Suprapubic skin (tissue), 4 donors: Measurements from ENCODE around the gene NYAP2. TPM values are rescaled to one million over a fixed set of nuclear protein-coding genes. Genes with fewer than 3 reads are reported as not detected.

ENCODE experiments used
- DNase-seq, 2 donors: peaks; one replicate each; pipeline ENCODE4 v3.0.0-alpha.2; 2019; ENCODE audit warnings: low spot score in 2 of 2
- H3K27ac ChIP-seq: fragments of 200-600 bp; sonication (generic); one replicate; pipeline ENCODE4 v1.5.1; 2019
- H3K27me3 ChIP-seq: fragments of 200-600 bp; sonication (generic); one replicate; pipeline ENCODE4 v1.5.1; 2019
- H3K36me3 ChIP-seq: fragments of 200-600 bp; sonication (generic); one replicate; pipeline ENCODE4 v1.5.1; 2019
- H3K4me1 ChIP-seq: fragments of 200-600 bp; sonication (generic); one replicate; pipeline ENCODE4 v1.5.1; 2019
- H3K4me3 ChIP-seq: fragments of 200-600 bp; sonication (generic); one replicate; pipeline ENCODE4 v1.5.1; 2019; ENCODE audit warnings: mild to moderate bottlenecking
- H3K9me3 ChIP-seq: fragments of 200-600 bp; sonication (generic); one replicate; pipeline ENCODE4 v1.5.1; 2019
- EP300 ChIP-seq: sonication (generic); formaldehyde crosslinking; IDR thresholded peaks from one replicate; pipeline ENCODE4 v1.6.1; 2017; ENCODE audit warnings: antibody characterized with exemption
- POLR2A ChIP-seq, 2 donors: fragments of 450-650 bp; IDR thresholded peaks; one replicate each; pipeline ENCODE4 v1.6.1; 2017; ENCODE audit warnings: antibody characterized with exemption in 2 of 2, mild to moderate bottlenecking in 2 of 2, moderate library complexity in 2 of 2
- POLR2AphosphoS5 ChIP-seq, 3 donors: sonication (generic); formaldehyde crosslinking; IDR thresholded peaks; one replicate each; pipeline ENCODE4 v1.6.1; 2017; ENCODE audit warnings: antibody characterized with exemption in 3 of 3
- WGBS: methylation state at CpG from one replicate; pipeline ENCODE4 v1.1.5; 2018; 5-methylcytosine and 5-hydroxymethylcytosine counted together
- total RNA-seq, 4 donors: library from RNA; depleted of rRNA; stranded (reverse); fragments of >200 nt; gene quantifications; one replicate each; pipeline ENCODE4 v1.1.0, GENCODE V29; 2016
- TF ChIP-seq, protein P1 (sequence below), 2 donors: fragments of 200-600 bp in 1 of 2; fragments of 450-650 bp in 1 of 2; sonication (generic) in 1 of 2; IDR thresholded peaks; one replicate each; pipeline ENCODE4 v1.5.1; 2016 to 2019; ENCODE audit warnings: antibody characterized with exemption in 2 of 2, mild to moderate bottlenecking in 1 of 2, moderate library complexity in 1 of 2

The NYAP2 gene
- total RNA-seq, 4 donors from 2014 or later: 0.11 TPM; not detected in 3

DNA sequence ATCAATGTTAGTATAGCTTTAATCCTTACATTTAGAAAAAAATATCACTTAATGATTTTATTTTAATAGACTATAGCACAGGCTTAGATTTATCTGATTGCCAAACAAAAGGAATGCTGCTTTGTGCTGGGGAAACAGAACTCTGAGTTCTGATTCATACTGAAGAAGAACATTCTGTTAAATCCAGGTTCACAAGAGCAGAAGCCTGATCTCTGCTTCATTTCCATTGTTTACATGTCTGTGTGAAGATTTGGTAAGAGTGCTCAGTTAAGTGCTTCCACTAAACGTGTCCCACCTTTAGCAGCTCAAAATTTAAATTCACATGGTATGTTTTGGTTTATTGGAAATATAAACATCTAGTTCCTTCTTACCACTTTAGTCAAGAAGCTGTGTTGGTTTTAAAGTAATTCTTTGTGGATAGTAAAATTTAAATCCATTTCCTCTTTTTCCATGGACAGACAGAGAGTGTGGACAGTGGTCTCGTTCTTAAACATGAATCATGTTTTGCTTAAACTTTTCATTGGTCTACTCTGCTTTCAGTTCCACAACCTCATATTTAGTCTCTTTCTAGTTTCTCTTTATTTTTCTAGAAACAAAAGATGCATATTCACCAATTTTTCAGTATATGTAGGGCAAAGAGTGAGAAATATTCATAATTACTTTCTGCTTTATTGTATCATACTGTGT lies 59.1 kb downstream of the NYAP2 start:
- no peaks in the 10 kb centered on the region for H3K27me3 ChIP-seq
- DNase-seq: no peak
- 54% methylated on average over 2 of the region's 2 CpGs for WGBS
- no peaks in the 10 kb centered on the region for H3K4me1 ChIP-seq
- TF ChIP-seq POLR2A (IDR thresholded peaks at IDR 0.05): no peak
- TF ChIP-seq, protein P1, sequence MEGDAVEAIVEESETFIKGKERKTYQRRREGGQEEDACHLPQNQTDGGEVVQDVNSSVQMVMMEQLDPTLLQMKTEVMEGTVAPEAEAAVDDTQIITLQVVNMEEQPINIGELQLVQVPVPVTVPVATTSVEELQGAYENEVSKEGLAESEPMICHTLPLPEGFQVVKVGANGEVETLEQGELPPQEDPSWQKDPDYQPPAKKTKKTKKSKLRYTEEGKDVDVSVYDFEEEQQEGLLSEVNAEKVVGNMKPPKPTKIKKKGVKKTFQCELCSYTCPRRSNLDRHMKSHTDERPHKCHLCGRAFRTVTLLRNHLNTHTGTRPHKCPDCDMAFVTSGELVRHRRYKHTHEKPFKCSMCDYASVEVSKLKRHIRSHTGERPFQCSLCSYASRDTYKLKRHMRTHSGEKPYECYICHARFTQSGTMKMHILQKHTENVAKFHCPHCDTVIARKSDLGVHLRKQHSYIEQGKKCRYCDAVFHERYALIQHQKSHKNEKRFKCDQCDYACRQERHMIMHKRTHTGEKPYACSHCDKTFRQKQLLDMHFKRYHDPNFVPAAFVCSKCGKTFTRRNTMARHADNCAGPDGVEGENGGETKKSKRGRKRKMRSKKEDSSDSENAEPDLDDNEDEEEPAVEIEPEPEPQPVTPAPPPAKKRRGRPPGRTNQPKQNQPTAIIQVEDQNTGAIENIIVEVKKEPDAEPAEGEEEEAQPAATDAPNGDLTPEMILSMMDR (IDR thresholded peaks at IDR 0.05): no peak
- no peak overlapping the region for H3K27ac ChIP-seq
- no peaks in the 10 kb centered on the region for H3K9me3 ChIP-seq
- H3K4me3 ChIP-seq: no peak overlapping the region
- H3K36me3 ChIP-seq: no peaks in the 10 kb centered on the region

DNA sequence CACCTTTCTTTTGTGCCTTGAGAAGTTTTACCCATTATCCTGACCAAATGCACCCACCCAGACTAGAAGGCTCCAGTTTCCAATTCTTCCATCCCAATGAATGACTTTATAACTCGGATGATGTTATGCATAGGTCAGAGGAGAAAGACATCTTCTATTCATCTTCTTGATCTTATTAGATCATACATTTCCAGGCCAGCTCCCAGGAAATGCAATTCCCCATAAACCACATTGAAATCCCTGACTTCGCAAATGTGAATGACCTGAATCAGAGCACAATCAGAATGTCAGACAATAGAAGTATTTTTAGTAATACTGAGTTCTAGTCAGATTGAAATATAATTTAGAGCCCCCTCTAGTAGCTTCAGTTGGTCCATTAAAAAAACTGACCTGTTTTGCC lies 62.9 kb downstream of the NYAP2 start:
- DNase-seq: no peak
- 81% methylated on average over 2 of the region's 2 CpGs for whole genome bisulfite sequencing
- TF ChIP-seq EP300 (no peak), POLR2AphosphoS5 (IDR thresholded peaks at IDR 0.05) (no peak), POLR2A (IDR thresholded peaks at IDR 0.05) (no peak)
- TF ChIP-seq, protein P1 (IDR thresholded peaks at IDR 0.05): no peak
- H3K9me3 ChIP-seq: no peaks in the 10 kb centered on the region
- no peaks in the 10 kb centered on the region for H3K36me3 ChIP-seq
- H3K27me3 ChIP-seq: no peaks in the 10 kb centered on the region
- H3K4me1 ChIP-seq: no peaks in the 10 kb centered on the region
- H3K4me3 ChIP-seq: no peak overlapping the region
- no peak overlapping the region for H3K27ac ChIP-seq

DNA sequence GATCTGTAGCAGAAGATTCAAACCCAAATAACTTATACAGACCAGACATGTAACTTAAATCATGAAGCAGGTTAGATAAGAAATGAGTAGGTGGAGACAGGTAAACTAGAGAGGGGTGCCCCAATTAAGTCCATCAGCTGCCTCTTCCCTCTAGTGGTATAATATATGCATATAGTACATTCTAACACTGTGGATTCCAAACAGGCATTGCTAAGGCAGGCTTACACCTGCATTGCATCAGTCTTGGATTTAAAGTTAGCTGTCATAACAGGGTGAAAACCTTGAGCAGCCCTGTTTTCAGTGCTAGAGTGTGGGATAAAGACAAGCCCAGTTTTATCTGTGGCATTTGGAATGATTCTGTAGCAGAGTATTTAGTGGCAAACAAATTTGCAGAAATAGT lies 63.4 kb downstream of the NYAP2 start:
- Histone ChIP-seq H3K4me3 (no peak overlapping the region), H3K36me3 (no peaks in the 10 kb centered on the region), H3K4me1 (no peaks in the 10 kb centered on the region), H3K27ac (no peak overlapping the region), H3K27me3 (no peaks in the 10 kb centered on the region), H3K9me3 (no peaks in the 10 kb centered on the region)
- DNase-seq: no peak
- no peak for TF ChIP-seq POLR2A (IDR thresholded peaks at IDR 0.05)
- TF ChIP-seq POLR2AphosphoS5 (IDR thresholded peaks at IDR 0.05): no peak
- no peak for TF ChIP-seq EP300
- TF ChIP-seq, protein P1 (IDR thresholded peaks at IDR 0.05): no peak

DNA sequence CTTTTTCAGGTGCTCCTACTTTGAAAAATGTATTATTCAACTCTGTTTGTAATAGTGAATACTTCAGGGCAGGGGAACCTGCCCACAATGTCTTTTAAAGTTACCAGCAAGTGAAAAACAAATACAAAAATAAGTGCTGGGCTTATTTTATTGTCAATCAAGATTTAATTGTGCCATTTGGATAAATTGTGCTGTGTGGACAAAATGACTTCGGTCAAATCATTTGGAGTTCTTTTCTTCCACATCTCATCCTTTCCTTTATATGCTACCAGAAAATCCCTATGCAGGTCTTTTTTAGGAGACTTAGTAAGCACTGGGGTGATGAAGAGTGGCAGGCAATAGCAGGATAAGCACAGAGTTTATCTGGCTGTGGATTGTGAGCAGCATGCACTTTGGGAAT lies 63.9 kb downstream of the NYAP2 start:
- no peak overlapping the region for H3K4me3 ChIP-seq
- DNase-seq: no peak
- no peak overlapping the region for H3K27ac ChIP-seq
- H3K27me3 ChIP-seq: no peaks in the 10 kb centered on the region
- H3K36me3 ChIP-seq: no peaks in the 10 kb centered on the region
- H3K4me1 ChIP-seq: no peaks in the 10 kb centered on the region
- WGBS: 89% methylated on average over 1 of the region's 1 CpG
- no peak for TF ChIP-seq POLR2AphosphoS5 (IDR thresholded peaks at IDR 0.05)
- TF ChIP-seq POLR2A (IDR thresholded peaks at IDR 0.05): no peak
- TF ChIP-seq EP300: no peak
- TF ChIP-seq, protein P1 (IDR thresholded peaks at IDR 0.05): no peak
- no peaks in the 10 kb centered on the region for H3K9me3 ChIP-seq

DNA sequence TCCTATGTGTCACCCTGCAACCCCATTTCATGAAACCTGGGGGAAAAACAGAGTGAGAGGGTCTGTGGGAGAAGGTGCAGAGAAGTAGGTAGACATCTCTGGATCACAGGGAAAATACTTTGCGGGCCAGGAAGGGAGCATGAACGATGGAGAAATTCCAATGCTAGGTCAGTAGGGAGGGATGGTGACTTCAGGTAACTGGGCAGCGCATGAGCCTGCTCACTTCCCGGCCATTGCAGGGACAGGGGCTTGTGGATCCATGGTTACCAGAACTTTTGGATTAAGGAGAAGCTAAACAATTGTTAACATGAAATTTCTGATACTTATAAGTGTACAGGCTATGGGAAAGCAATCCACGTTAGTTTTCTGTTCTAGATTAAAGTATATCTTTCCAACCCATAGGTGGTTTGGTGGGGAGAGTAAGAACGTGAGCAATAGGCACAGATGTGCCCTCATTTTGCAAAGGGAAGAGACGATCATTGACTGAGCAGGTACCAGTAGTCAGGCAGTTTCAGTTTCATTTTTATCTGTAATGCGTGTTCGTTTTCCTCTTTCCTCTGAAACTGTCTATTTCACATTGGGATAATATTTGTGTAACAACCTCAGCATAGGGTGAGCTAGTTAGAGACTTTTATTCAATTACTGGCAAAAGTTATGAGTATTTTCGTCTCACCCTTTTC lies 65.0 kb downstream of the NYAP2 start:
- 80% methylated on average over 10 of the region's 10 CpGs for WGBS
- Histone ChIP-seq H3K27ac (no peak overlapping the region), H3K27me3 (no peaks in the 10 kb centered on the region), H3K4me1 (no peaks in the 10 kb centered on the region), H3K4me3 (no peak overlapping the region), H3K36me3 (no peaks in the 10 kb centered on the region), H3K9me3 (no peaks in the 10 kb centered on the region)
- no peak for DNase-seq
- TF ChIP-seq, protein P1 (IDR thresholded peaks at IDR 0.05): no peak
- TF ChIP-seq POLR2A (IDR thresholded peaks at IDR 0.05) (no peak), EP300 (no peak), POLR2AphosphoS5 (IDR thresholded peaks at IDR 0.05) (no peak)
